Muscle layer of duodenum (tissue), 2 donors: ENCODE data around the gene CNMD.

Source experiments
- H3K27ac ChIP-seq: one replicate; pipeline ENCODE4 v1.7.0; 2013; ENCODE audit warnings: mild to moderate bottlenecking, low read length
- H3K27me3 ChIP-seq: one replicate; pipeline ENCODE4 v1.7.0; 2013; ENCODE audit warnings: low read depth, mild to moderate bottlenecking, control low read depth, low read length
- H3K36me3 ChIP-seq, 2 donors: one replicate each; pipeline ENCODE4 v1.7.0; 2013; ENCODE audit warnings: low read length in 2 of 2, control low read depth in 1 of 2, mild to moderate bottlenecking in 1 of 2; ENCODE audit not compliant: insufficient read depth in 2 of 2, control insufficient read depth in 1 of 2
- H3K4me1 ChIP-seq, 2 donors: one replicate each; pipeline ENCODE4 v1.7.0; 2013; ENCODE audit warnings: low read length in 2 of 2, mild to moderate bottlenecking in 2 of 2, control low read depth in 1 of 2, moderate library complexity in 1 of 2; ENCODE audit not compliant: insufficient read depth in 2 of 2, control insufficient read depth in 1 of 2
- H3K4me3 ChIP-seq, 2 donors: one replicate each; pipeline ENCODE4 v1.7.0; 2013; ENCODE audit warnings: low read length in 2 of 2, low read depth in 1 of 2, mild to moderate bottlenecking in 1 of 2
- H3K9me3 ChIP-seq, 2 donors: one replicate each; pipeline ENCODE4 v1.7.0; 2013; ENCODE audit warnings: low read length in 2 of 2, control low read depth in 1 of 2, mild to moderate bottlenecking in 1 of 2; ENCODE audit not compliant: control insufficient read depth in 1 of 2
- donor health status: healthy.

The CNMD gene

DNA sequence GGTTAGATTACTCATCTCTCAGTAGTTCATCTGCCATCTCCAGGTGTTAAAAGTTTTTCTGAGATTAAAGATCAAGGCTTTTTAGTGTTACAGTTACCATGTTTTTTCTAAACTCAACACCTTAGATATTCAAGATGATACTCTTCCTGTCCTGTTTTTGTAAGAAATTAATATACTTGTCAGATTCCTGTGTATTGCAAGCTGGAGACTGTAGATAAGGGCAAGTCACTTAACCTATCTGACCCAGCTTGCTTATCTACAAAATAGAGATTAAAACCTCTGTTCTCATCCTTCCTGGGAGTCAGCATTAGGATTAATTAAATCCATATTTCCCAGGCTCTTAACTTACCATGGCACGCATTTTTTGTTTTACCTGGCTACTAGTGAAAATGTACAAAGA, 61.8 kb downstream of the CNMD start:
- Histone ChIP-seq H3K27me3 (no peaks in the 10 kb centered on the region), H3K4me1 (no peaks in the 10 kb centered on the region), H3K36me3 (peaks cover 24 to 47% of the 10 kb centered on the region in 2 donors), H3K27ac (no peak overlapping the region), H3K4me3 (no peak overlapping the region), H3K9me3 (no peaks in the 10 kb centered on the region)

DNA sequence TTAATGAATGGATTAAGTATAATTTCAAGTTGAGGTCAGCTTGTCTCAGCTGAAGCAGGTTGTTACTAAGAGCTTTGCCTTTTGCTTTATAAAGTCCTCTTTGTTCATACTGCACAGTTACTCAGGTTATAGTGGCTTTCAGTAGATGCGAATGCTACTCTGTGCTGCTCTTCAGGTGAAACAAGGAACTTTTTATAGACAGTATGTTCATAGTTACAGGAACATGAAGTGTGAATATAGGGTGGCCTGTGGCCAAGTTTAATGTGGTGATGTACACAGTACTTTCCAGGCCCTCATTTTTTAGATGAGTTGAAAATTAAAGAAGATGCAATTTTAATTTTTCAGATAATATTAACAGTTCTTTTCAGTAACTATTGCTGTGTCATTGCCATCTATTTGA, 66.2 kb downstream of the CNMD start:
- no peaks in the 10 kb centered on the region for H3K27me3 ChIP-seq
- H3K36me3 ChIP-seq, result peaks cover 15 to 18% of the 10 kb centered on the region in 2 donors

DNA sequence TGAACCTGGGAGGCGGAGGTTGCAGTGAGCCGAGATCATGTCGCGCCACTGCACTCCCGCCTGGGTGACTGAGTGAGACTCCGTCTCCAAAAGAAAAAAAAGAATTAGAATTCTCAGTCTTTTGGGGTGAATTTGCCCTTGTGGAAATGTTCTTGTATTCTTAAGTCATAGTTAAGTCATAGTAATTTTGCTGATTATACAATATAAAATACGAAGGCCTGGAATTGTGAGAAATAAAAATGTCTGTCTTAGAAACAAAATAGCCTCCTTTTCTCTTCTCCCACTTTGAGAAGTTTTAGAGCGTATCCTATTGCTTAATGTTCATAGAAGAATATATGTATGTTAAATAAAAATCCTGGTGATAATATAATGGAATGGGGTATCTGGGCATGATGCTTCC, 68.9 kb downstream of the CNMD start:
- Histone ChIP-seq H3K4me3 (no peak overlapping the region), H3K36me3 (peaks cover 19 to 29% of the 10 kb centered on the region in 2 donors), H3K27ac (no peak overlapping the region), H3K9me3 (no peaks in the 10 kb centered on the region), H3K4me1 (no peaks in the 10 kb centered on the region), H3K27me3 (no peaks in the 10 kb centered on the region)

More for the DNA sequence above, 66.2 kb downstream of the CNMD start:
- H3K4me1 ChIP-seq, result no peaks in the 10 kb centered on the region
- no peak overlapping the region for H3K4me3 ChIP-seq
- H3K27ac ChIP-seq, result no peak overlapping the region
- H3K9me3 ChIP-seq, result no peaks in the 10 kb centered on the region

DNA sequence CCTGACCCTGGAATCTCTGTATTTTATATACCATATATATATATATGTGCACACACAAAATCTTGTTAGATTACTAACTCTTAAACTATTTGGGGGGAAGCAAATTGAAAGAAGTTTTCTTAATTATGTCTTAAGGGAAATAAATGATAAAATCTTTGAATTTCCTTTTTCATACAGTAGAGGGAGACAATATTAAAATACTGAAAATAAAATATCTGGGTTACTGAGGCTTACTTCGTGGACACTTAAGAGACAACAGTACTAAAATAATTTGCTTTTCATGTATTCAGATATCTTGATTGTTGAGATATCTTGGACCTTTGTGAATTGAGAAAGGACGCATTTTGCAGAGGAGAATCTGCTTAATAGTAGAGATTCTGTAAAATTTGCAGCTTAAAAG, 69.9 kb downstream of the CNMD start:
- Histone ChIP-seq H3K4me1 (peaks cover 0 to 3% of the 10 kb centered on the region in 2 donors), H3K36me3 (peaks cover 21 to 31% of the 10 kb centered on the region in 2 donors), H3K27ac (no peak overlapping the region), H3K4me3 (no peak overlapping the region), H3K9me3 (no peaks in the 10 kb centered on the region), H3K27me3 (no peaks in the 10 kb centered on the region)

DNA sequence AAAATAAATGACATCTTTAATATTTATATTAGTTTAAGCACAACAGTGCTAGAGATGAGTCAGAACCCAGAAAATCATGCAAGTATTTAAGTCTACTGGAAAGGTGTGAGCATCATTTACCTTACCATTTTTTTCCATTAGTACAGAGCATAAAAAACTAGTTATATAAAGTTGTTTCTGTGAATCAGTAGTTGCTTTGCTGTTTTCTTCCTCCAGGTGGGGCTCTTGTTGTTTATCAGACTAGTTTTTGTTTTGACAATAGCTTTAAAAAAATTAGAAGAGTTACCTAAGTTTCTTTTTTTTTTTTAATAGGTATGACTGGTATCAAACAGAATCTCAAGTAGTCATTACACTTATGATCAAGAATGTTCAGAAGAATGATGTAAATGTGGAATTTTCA, 74.3 kb downstream of the CNMD start:
- H3K4me3 ChIP-seq, result no peak overlapping the region
- H3K36me3 ChIP-seq, result peaks cover 46 to 58% of the 10 kb centered on the region in 2 donors
- H3K4me1 ChIP-seq, result peaks cover 0 to 3% of the 10 kb centered on the region in 2 donors
- no peaks in the 10 kb centered on the region for H3K27me3 ChIP-seq
- no peaks in the 10 kb centered on the region for H3K9me3 ChIP-seq
- H3K27ac ChIP-seq, result no peak overlapping the region

DNA sequence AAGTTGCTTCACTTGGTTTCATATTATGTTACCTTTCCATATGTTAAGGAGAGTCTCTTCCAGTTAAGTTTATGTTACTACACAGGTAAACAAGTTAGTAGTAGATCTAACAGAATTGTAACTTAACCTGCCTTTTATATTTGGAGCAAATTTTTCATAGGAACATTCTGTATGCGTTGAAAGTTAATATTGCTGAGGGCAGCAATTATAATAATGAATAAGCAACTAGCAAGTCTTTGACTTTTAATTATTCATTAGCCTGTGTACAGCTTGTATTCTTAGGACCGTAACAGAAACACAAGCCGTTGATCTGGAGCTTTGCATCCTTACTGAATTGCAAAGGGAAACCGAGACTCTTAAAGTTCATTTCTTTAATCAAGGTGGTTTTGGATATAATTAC, 75.3 kb downstream of the CNMD start:
- peaks cover 48 to 62% of the 10 kb centered on the region in 2 donors for H3K36me3 ChIP-seq
- no peaks in the 10 kb centered on the region for H3K27me3 ChIP-seq
- H3K9me3 ChIP-seq, result no peaks in the 10 kb centered on the region
- peaks cover 0 to 3% of the 10 kb centered on the region in 2 donors for H3K4me1 ChIP-seq
- no peak overlapping the region for H3K27ac ChIP-seq
- no peak overlapping the region for H3K4me3 ChIP-seq

DNA sequence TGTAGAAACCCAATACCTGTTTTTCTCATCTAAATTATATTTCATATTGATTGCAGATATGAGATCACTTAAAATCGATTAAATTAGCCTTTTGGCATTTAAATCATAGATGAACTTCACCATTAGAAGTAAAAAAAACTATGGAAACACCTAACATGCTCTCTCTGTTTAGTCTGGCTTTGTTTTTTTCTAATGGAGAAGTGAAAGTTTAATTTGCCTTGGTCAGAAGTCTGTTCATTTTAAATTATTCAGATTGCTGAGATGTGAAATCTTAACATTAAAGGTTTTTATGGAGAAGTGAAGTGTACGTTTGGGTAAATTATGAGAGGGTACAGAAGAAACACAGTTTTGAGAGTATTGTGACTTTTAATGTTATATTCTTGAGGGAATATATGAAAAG, 80.3 kb downstream of the CNMD start:
- Histone ChIP-seq H3K36me3 (peaks cover 24 to 38% of the 10 kb centered on the region in 2 donors), H3K27me3 (no peaks in the 10 kb centered on the region), H3K9me3 (no peaks in the 10 kb centered on the region), H3K4me1 (peaks cover 0 to 15% of the 10 kb centered on the region in 2 donors), H3K27ac (no peak overlapping the region), H3K4me3 (no peak overlapping the region)
